HEK293 (cell line): ENCODE results near the gene RBMS1.

Experiments
- MEIS1 ChIP-seq: sonication (generic); formaldehyde crosslinking; IDR thresholded peaks from 2 replicates; pipeline ENCODE4 v1.8.1; 2022; ENCODE audit warnings: missing genetic modification reagents, mild to moderate bottlenecking, borderline replicate concordance
- ZNF23 ChIP-seq: fragments of 450-650 bp; formaldehyde crosslinking; IDR thresholded peaks from 2 replicates; pipeline ENCODE4 v1.5.1; 2016; ENCODE audit warnings: missing biosample characterization, missing genetic modification characterization, borderline replicate concordance
- ZNF274 ChIP-seq, 2 experiments: fragments of 200-500 bp in 1 of 2; fragments of 450-650 bp in 1 of 2; sonication (Bioruptor generic) in 1 of 2; formaldehyde crosslinking in 1 of 2; IDR thresholded peaks; 2 replicates each; pipeline versions ENCODE4 v1.5.1 to v1.6.1; 2014 to 2016; ENCODE audit warnings: borderline replicate concordance in 1 of 2, inconsistent platforms in 1 of 2, low read length in 1 of 2, missing biosample characterization in 1 of 2, missing genetic modification characterization in 1 of 2
- TF ChIP-seq, protein P1 (sequence below): fragments of 450-650 bp; formaldehyde crosslinking; IDR thresholded peaks from 2 replicates; pipeline ENCODE4 v1.5.1; 2017; ENCODE audit warnings: missing biosample characterization, missing genetic modification characterization
- TF ChIP-seq, protein P2 (sequence below): fragments of 450-650 bp; formaldehyde crosslinking; IDR thresholded peaks from 2 replicates; pipeline ENCODE4 v1.5.1; 2016; ENCODE audit warnings: missing biosample characterization, missing genetic modification characterization

DNA sequence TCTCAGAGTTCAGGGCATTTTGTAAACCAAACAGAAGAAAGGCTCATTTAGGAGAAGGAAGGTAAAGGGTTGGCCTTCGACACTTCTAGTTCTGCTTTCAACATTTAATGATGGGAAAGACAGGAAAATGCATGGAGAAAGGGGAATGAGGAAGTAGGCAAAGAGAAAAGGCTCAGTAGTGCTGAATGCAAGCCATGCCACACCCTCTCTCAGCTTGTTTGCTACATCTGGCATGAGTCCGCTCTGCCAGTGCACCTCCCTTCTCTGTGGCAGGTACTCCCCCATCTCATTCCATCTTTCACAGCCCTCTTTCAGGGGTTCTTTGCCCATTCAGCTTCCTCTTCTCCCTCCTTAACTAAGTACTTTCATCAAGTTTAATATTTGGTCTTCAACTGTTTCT, 172.6 kb downstream of the RBMS1 start:
- TF ChIP-seq ZNF23 (no peak), MEIS1 (no peak), ZNF274 (IDR thresholded peaks at IDR 0.05; ENCODE audit: low read length) (no peak), ZNF274 (tag by site-specific recombination; IDR thresholded peaks at IDR 0.05; ENCODE audit: borderline replicate concordance) (no peak)
- TF ChIP-seq, protein P1, sequence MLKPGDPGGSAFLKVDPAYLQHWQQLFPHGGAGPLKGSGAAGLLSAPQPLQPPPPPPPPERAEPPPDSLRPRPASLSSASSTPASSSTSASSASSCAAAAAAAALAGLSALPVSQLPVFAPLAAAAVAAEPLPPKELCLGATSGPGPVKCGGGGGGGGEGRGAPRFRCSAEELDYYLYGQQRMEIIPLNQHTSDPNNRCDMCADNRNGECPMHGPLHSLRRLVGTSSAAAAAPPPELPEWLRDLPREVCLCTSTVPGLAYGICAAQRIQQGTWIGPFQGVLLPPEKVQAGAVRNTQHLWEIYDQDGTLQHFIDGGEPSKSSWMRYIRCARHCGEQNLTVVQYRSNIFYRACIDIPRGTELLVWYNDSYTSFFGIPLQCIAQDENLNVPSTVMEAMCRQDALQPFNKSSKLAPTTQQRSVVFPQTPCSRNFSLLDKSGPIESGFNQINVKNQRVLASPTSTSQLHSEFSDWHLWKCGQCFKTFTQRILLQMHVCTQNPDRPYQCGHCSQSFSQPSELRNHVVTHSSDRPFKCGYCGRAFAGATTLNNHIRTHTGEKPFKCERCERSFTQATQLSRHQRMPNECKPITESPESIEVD (tag by site-specific recombination) = no peak
- TF ChIP-seq, protein P2, sequence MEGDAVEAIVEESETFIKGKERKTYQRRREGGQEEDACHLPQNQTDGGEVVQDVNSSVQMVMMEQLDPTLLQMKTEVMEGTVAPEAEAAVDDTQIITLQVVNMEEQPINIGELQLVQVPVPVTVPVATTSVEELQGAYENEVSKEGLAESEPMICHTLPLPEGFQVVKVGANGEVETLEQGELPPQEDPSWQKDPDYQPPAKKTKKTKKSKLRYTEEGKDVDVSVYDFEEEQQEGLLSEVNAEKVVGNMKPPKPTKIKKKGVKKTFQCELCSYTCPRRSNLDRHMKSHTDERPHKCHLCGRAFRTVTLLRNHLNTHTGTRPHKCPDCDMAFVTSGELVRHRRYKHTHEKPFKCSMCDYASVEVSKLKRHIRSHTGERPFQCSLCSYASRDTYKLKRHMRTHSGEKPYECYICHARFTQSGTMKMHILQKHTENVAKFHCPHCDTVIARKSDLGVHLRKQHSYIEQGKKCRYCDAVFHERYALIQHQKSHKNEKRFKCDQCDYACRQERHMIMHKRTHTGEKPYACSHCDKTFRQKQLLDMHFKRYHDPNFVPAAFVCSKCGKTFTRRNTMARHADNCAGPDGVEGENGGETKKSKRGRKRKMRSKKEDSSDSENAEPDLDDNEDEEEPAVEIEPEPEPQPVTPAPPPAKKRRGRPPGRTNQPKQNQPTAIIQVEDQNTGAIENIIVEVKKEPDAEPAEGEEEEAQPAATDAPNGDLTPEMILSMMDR = no peak
